Thoracic aorta (tissue), 2 donors: ENCODE measurements around the gene SPATA13. TPM values are rescaled to one million over a fixed set of nuclear protein-coding genes. Genes with fewer than 3 reads are reported as not detected.

Source experiments
- ATAC-seq: fragments of 150-250 bp; one replicate; pipeline ENCODE4 v1.8.0; 2017; ENCODE audit warnings: low read depth; ENCODE audit not compliant: insufficient number of reproducible peaks, low FRiP score
- DNase-seq: peaks from one replicate; pipeline ENCODE4 v3.0.0-alpha.2; 2020; ENCODE audit warnings: low spot score
- H3K27ac ChIP-seq, 2 donors: fragments of 200-600 bp; sonication (generic); 1 replicate in 1 of 2; 2 replicates in 1 of 2; pipeline ENCODE4 v1.5.1; 2016; ENCODE audit warnings: mild to moderate bottlenecking in 2 of 2, moderate library complexity in 2 of 2
- H3K27me3 ChIP-seq: fragments of 200-600 bp; sonication (generic); replicated peaks from 2 replicates; pipeline ENCODE4 v1.6.0; 2016; ENCODE audit warnings: mild to moderate bottlenecking; ENCODE audit not compliant: insufficient read depth
- H3K36me3 ChIP-seq: fragments of 200-600 bp; sonication (generic); one replicate; pipeline ENCODE4 v1.5.1; 2016
- H3K4me1 ChIP-seq, 2 donors: fragments of 200-600 bp; sonication (generic); 1 replicate in 1 of 2; 2 replicates in 1 of 2; pipeline versions ENCODE4 v1.5.1 to v1.6.0; 2016; ENCODE audit warnings: low read depth in 2 of 2, mild to moderate bottlenecking in 1 of 2; ENCODE audit not compliant: control insufficient read depth in 1 of 2
- H3K4me3 ChIP-seq: fragments of 200-600 bp; sonication (generic); 2 replicates; pipeline ENCODE4 v1.5.1; 2016; ENCODE audit warnings: mild to moderate bottlenecking
- H3K9me3 ChIP-seq: fragments of 200-600 bp; sonication (generic); 2 replicates; pipeline ENCODE4 v1.5.1; 2016
- total RNA-seq, 2 donors: library from RNA; depleted of rRNA; stranded (reverse); fragments of >200 nt; gene quantifications; one replicate each; pipeline versions ENCODE4 v1.1.0 to v1.2.3, GENCODE V29; 2016
- TF ChIP-seq, protein P1 (sequence below): fragments of 200-600 bp; sonication (generic); IDR thresholded peaks from one replicate; pipeline ENCODE4 v1.5.1; 2019; ENCODE audit warnings: antibody characterized with exemption

The SPATA13 gene
- total RNA-seq, 2 donors from 2014 or later = 14.5 to 33.4 TPM

GRCh38 chr13:24146961-24147569 is 13.5 kb upstream of the SPATA13 start:
- H3K9me3 ChIP-seq = no peaks in the 10 kb centered on the region
- DNase-seq (no peak), ATAC-seq (no peak)
- no peak overlapping the region for H3K27ac ChIP-seq
- H3K27me3 ChIP-seq = no peaks in the 10 kb centered on the region
- H3K4me1 ChIP-seq = no peaks in the 10 kb centered on the region
- TF ChIP-seq, protein P1, sequence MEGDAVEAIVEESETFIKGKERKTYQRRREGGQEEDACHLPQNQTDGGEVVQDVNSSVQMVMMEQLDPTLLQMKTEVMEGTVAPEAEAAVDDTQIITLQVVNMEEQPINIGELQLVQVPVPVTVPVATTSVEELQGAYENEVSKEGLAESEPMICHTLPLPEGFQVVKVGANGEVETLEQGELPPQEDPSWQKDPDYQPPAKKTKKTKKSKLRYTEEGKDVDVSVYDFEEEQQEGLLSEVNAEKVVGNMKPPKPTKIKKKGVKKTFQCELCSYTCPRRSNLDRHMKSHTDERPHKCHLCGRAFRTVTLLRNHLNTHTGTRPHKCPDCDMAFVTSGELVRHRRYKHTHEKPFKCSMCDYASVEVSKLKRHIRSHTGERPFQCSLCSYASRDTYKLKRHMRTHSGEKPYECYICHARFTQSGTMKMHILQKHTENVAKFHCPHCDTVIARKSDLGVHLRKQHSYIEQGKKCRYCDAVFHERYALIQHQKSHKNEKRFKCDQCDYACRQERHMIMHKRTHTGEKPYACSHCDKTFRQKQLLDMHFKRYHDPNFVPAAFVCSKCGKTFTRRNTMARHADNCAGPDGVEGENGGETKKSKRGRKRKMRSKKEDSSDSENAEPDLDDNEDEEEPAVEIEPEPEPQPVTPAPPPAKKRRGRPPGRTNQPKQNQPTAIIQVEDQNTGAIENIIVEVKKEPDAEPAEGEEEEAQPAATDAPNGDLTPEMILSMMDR = no peak
- H3K36me3 ChIP-seq = no peaks in the 10 kb centered on the region
- no peak overlapping the region for H3K4me3 ChIP-seq

- Histone ChIP-seq H3K9me3 (no peaks in the 10 kb centered on the region), H3K4me3 (no peak overlapping the region), H3K27me3 (no peaks in the 10 kb centered on the region), H3K27ac (no peak overlapping the region), H3K36me3 (no peaks in the 10 kb centered on the region), H3K4me1 (no peaks in the 10 kb centered on the region)
- ATAC-seq (no peak), DNase-seq (no peak)
- TF ChIP-seq, protein P1 = no peak
These were observed 13.0 kb upstream of the SPATA13 start for GRCh38 chr13:24147570-24147963.

DNA sequence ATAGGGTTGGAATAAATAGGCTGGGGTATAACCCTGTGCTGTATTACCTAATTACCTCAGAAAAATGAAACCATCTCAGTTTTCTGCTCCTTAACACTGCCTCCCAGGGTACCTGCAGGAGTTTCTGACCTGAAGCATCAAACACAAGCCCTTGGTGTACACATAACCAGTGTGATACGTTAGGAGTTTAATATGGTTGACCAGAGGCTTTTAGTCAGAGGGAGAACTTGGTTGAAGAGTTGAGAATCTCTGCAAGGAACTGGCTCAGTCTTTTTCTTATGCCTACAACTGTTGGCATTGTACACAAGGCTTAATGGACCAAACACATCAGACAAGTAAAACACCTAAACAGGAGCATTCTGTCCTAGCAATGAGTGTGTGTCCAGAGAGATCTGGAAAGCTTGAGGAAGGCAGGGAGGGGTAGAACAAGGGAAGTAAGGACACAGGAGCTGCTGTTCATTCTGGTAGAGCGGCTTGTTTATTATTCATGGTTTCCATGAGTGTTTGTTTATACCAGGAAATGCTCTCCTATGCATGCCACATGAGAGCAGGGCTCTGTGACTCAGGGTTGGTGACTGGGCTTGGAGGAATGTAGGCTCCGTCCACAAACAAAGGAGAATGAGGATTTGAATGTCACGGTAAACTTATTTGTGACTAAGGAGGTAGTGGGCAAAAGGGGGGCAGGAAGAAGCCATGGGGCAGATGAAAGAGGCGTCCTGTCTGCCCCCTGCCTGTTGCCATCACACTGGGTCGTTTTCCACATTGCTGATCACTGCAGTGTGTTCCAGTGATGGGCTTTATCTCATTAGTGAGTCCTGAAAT is 11.9 kb upstream of the SPATA13 start:
- H3K27ac ChIP-seq = no peak overlapping the region
- H3K4me1 ChIP-seq = no peaks in the 10 kb centered on the region
- DNase-seq (no peak), ATAC-seq (peak; percentile 40)
- no peaks in the 10 kb centered on the region for H3K27me3 ChIP-seq
- TF ChIP-seq, protein P1 = no peak
- H3K9me3 ChIP-seq = no peaks in the 10 kb centered on the region
- H3K4me3 ChIP-seq = no peak overlapping the region
- H3K36me3 ChIP-seq = no peaks in the 10 kb centered on the region

- TF ChIP-seq, protein P1 = no peak
- ATAC-seq (no peak), DNase-seq (no peak)
- Histone ChIP-seq H3K27me3 (no peaks in the 10 kb centered on the region), H3K4me1 (no peaks in the 10 kb centered on the region), H3K27ac (no peak overlapping the region), H3K9me3 (no peaks in the 10 kb centered on the region), H3K36me3 (no peaks in the 10 kb centered on the region), H3K4me3 (no peak overlapping the region)
These were observed 11.1 kb upstream of the SPATA13 start for GRCh38 chr13:24149246-24150032.

DNA sequence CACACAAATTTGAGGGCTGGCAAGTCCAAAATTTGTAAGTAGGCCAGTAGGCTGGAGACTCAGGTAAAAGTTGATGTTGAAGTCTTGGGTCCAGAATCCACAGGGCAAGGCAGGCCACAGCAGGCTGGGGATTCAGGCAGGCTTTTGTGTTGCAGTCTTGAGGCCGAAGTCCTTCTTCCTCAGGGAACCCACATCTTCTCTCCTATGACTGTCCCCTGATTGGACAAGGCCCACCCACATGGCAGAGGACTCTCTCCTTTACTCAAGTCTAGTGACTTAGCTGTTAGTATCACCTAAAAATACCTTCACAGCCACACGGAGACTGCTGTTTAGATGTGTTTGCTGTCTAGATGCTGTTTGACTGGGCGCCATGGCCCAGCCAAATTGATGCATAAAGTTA is 9.9 kb upstream of the SPATA13 start:
- Histone ChIP-seq H3K36me3 (no peaks in the 10 kb centered on the region), H3K27ac (no peak overlapping the region), H3K4me1 (no peaks in the 10 kb centered on the region), H3K27me3 (no peaks in the 10 kb centered on the region), H3K9me3 (no peaks in the 10 kb centered on the region), H3K4me3 (no peak overlapping the region)
- DNase-seq = no peak
- TF ChIP-seq, protein P1 = no peak
- no peak for ATAC-seq
